Measurements from ENCODE around the gene POLR3H. TPM values are rescaled to one million over a fixed set of nuclear protein-coding genes. Genes with fewer than 3 reads are reported as not detected.

The POLR3H gene
- total and polyA plus RNA-seq, 2 donors (not counting 3 experiments of a cell fraction or from before 2014, with no cell fraction given): 31.2 to 39.4 TPM

GRCh38 chr22:41570221-41570620 is 26.0 kb upstream of the POLR3H start:
- CTCF ChIA-PET: interaction anchor here (0.9 to 1.5 kb wide), 5 partner anchors 17 to 97 kb away, joined by 3 to 6 read pairs (median 4); partner anchors contain the start of genes PMM1 and POLR3H

More at GRCh38 chr22:41570221-41570620, 26.0 kb upstream of the POLR3H start:
- H3K9me3 ChIP-seq (replicated peaks; ENCODE audit: control insufficient read depth, insufficient read depth, low read length): no peaks in the 10 kb centered on the region
- H3K9ac ChIP-seq (replicated peaks; ENCODE audit: extremely low read depth, insufficient read depth, low read length): no peak overlapping the region
- no peaks in the 10 kb centered on the region for H3K79me2 ChIP-seq (ENCODE audit: control insufficient read depth, insufficient read depth, low read length)
- POLR2A ChIA-PET: no interaction called here
- H3K4me1 ChIP-seq (ENCODE audit: control insufficient read depth, extremely low read depth, insufficient read depth, low read length): peaks cover 5% of the 10 kb centered on the region
- FAIRE-seq: no peak
- H2AFZ ChIP-seq (ENCODE audit: low read depth, low read length): no peak overlapping the region
- H3K27ac ChIP-seq (ENCODE audit: insufficient read depth, low read depth, low read length): no peak overlapping the region
- no peaks in the 10 kb centered on the region for H3K27me3 ChIP-seq (ENCODE audit: control insufficient read depth in 2 of 2, insufficient read depth in 2 of 2, low read length in 2 of 2)
- H3K4me2 ChIP-seq (ENCODE audit: insufficient read depth, low read length): no peak overlapping the region
- TF ChIP-seq MYC (IDR thresholded peaks at IDR 0.05; ENCODE audit: low read depth, low read length) (no peak), POLR2A (IDR thresholded peaks at IDR 0.05; ENCODE audit: low read depth, low read length) (no peak), JUN (IDR thresholded peaks at IDR 0.05; ENCODE audit: borderline replicate concordance, insufficient read depth, insufficient read length, low read depth) (no peak), GATA2 (IDR thresholded peaks at IDR 0.05; ENCODE audit: insufficient read depth, insufficient read length, low read depth, low read length) (no peak), POLR2AphosphoS5 (IDR thresholded peaks at IDR 0.05; ENCODE audit: insufficient read depth, low read depth, low read length) (no peak), EZH2 (IDR thresholded peaks at IDR 0.05; ENCODE audit: borderline replicate concordance, low read depth, low read length, severe bottlenecking) (no peak), FOS (IDR thresholded peaks at IDR 0.05; ENCODE audit: borderline replicate concordance, insufficient read depth, low read length) (no peak)
- TF ChIP-seq, protein P1, sequence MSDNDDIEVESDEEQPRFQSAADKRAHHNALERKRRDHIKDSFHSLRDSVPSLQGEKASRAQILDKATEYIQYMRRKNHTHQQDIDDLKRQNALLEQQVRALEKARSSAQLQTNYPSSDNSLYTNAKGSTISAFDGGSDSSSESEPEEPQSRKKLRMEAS (IDR thresholded peaks at IDR 0.05; ENCODE audit: insufficient read depth, insufficient read length): no peak
- TF ChIP-seq, protein P2, sequence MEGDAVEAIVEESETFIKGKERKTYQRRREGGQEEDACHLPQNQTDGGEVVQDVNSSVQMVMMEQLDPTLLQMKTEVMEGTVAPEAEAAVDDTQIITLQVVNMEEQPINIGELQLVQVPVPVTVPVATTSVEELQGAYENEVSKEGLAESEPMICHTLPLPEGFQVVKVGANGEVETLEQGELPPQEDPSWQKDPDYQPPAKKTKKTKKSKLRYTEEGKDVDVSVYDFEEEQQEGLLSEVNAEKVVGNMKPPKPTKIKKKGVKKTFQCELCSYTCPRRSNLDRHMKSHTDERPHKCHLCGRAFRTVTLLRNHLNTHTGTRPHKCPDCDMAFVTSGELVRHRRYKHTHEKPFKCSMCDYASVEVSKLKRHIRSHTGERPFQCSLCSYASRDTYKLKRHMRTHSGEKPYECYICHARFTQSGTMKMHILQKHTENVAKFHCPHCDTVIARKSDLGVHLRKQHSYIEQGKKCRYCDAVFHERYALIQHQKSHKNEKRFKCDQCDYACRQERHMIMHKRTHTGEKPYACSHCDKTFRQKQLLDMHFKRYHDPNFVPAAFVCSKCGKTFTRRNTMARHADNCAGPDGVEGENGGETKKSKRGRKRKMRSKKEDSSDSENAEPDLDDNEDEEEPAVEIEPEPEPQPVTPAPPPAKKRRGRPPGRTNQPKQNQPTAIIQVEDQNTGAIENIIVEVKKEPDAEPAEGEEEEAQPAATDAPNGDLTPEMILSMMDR (IDR thresholded peaks at IDR 0.05; ENCODE audit: extremely low read depth in 1 of 2, insufficient read depth in 1 of 2, low read depth in 1 of 2, low read length in 2 of 2): no peak
- intact Hi-C loops (cut with micrococcal nuclease) (no loop called here), dilution Hi-C loops (cut with MboI; ENCODE audit: extremely low pct_ligation_motif_present, low sequenced_read_pairs) (no loop called here)
- H3K36me3 ChIP-seq (ENCODE audit: control insufficient read depth in 2 of 2, extremely low read depth in 1 of 2, insufficient read depth in 2 of 2, low read length in 2 of 2): no peaks in the 10 kb centered on the region
- H3K9me1 ChIP-seq (replicated peaks; ENCODE audit: control insufficient read depth, extremely low read depth, insufficient read depth, low read length): no peaks in the 10 kb centered on the region
- BruUV-seq (replicated peaks): no TSS peak
- no peaks in the 10 kb centered on the region for H4K20me1 ChIP-seq (replicated peaks; ENCODE audit: control insufficient read depth, extremely low read depth, insufficient read depth, low read length)
- no peak overlapping the region for H3K4me3 ChIP-seq (replicated peaks in 1 of 3; ENCODE audit: insufficient read depth in 1 of 3, low read depth in 1 of 3, low read length in 3 of 3)
- no peak for DNase-seq (ENCODE audit: low read depth, low spot score)

Measured in endothelial cell of umbilical vein (primary cell).